ENCODE measurements around the gene TWIST1.

Gene TWIST1

DNA sequence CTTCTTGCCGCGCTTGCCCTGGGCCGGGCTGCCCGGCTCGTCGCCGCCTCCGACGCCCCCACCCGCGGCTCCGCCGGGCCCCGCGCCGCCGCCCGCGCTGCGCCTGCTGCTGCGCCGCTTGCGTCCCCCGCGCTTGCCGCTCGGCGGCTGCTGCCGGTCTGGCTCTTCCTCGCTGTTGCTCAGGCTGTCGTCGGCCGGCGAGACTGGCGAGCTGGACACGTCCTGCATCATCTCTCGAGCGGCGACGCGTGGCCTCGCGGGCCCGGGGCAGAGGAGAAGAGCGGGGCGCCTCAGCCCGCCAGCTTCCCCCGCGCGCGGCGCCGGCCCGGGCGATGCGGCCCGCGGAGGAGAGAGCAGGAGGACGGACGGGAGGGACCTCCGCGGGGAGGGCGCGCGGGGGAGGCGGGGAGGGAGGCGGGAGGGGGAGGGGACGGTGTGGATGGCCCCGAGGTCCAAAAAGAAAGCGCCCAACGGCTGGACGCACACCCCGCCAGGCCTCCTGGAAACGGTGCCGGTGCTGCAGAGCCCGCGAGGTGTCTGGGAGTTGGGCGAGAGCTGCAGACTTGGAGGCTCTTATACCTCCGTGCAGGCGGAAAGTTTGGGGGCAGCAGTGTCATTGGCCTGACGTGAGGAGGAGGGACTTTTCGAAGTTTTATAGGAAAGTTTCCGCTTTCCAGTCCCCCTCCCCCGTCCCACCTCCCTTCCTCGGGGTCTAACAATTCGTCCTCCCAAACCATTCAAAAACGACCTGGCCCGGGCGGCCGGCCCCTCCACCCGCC, at the start of gene TWIST1:
TSS of gene TWIST1 (minus strand) at position 546 of the 779 bp plus-strand sequence. CDS start at position 231, 315 bp downstream.
- DNase-seq, result no peak

- DNase-seq, result no peak
These were observed 44.2 kb upstream of the TWIST1 start for GRCh38 chr7:19161671-19162070.

GRCh38 chr7:19146699-19147098, 29.3 kb upstream of the TWIST1 start:
- DNase-seq, result no peak

- DNase-seq, result no peak
These were observed 28.1 kb upstream of the TWIST1 start for GRCh38 chr7:19145434-19146115.

DNA sequence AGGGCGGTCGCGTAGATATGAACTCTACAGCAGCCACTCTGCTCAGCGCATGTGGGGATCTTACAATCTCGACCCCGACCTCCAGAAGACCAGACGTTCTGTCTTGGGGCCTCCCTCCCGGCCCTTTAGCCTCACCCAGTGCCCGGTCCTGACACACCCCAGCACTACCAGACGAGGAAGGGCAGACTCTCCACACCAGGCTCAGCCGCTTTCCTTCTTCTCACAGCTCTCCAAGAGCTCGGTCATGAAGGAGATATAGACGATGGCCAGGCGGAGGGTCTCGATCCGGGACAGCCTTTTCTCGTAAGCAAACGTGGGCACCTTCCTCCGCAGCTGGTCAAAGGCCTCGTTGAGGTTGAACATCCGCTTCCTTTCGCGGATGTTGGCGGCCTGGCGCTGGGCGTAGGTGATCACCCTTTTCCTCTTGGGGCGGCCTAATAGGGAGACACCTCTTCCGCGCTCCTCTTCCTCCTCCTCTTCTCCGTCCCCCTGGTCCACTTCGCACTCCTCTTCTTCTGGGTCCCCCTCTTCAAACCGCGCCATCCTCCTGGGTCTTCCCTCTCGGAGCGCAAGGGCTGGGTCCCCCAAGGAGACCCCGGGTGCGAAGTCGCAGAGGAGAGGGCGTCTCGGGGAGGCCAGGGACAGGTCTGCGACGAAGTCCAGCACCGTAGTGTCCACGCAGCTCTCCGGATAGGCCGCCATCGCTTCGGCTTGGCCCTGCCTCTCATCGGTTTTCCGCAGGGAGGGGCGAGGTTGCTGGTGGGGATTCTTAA, 27.4 kb upstream of the TWIST1 start, which contains the start of gene FERD3L:
TSS of gene FERD3L (minus strand) at position 761 of the 773 bp plus-strand sequence. CDS start at position 702, 59 bp downstream.
- DNase-seq, result no peak

GRCh38 chr7:19143881-19144574, 26.6 kb upstream of the TWIST1 start:
- DNase-seq, result no peak

GRCh38 chr7:19139706-19140327, 22.4 kb upstream of the TWIST1 start:
- no peak for DNase-seq

DNA sequence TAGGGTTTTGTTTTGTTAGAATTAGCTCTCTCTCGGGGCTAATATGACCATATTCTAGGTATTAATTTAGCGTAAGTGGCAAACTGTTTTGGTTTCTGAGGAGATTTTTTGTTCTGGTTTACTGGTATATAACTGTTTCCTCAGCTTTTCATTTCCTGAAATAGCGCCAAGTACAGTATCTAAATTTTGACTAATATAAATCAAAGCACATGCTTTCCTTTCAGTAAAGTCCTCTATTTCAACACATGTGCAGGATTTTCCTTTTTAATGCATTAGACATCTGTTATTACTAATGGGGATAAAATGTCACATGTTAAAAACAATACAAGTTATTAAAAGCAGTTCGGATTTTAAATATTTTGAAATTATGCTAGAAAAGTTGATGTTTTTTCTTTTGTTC, 16.4 kb upstream of the TWIST1 start:
- no peak for DNase-seq

GRCh38 chr7:19133390-19133789, 16.0 kb upstream of the TWIST1 start:
- no peak for DNase-seq

- no peak for DNase-seq
These were observed 11.4 kb upstream of the TWIST1 start for GRCh38 chr7:19128856-19129255.

DNA sequence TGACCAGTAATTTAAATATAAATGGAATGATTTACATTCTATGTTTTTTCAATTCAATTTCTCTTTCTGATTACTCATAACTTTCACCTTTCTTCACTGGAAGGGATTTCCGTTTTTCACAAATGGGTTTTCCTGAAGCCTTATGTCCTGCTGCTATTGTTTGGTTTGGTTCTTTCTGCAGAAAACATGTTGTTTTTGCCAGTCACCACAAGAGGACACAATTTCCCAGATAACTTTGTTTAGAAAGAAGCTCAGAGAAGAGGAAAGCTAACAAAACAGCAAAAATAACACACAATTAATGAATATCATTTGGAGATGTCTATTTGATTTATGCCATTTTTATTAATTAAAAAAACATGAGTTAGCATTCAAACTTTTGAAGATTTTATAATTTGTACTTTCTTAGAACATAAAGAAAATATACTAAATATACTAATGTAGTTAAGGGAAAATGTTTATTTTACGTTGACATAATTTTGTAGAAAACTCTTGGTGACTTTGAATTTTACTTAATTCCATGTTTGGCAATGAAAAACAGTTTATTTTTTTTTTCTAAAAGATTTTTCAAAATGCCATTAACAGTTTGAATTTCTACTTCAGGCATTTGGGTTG, 4.6 kb upstream of the TWIST1 start:
- DNase-seq, result no peak

- DNase-seq, result no peak
These were observed 2.5 kb upstream of the TWIST1 start for GRCh38 chr7:19119870-19120486.

GRCh38 chr7:19119372-19119771, 1.9 kb upstream of the TWIST1 start:
- no peak for DNase-seq

- DNase-seq, result no peak
These were observed 1.4 kb upstream of the TWIST1 start for GRCh38 chr7:19118636-19119371.

- DNase-seq, result no peak
These were observed 603 bp upstream of the TWIST1 start for GRCh38 chr7:19117870-19118608.

DNA sequence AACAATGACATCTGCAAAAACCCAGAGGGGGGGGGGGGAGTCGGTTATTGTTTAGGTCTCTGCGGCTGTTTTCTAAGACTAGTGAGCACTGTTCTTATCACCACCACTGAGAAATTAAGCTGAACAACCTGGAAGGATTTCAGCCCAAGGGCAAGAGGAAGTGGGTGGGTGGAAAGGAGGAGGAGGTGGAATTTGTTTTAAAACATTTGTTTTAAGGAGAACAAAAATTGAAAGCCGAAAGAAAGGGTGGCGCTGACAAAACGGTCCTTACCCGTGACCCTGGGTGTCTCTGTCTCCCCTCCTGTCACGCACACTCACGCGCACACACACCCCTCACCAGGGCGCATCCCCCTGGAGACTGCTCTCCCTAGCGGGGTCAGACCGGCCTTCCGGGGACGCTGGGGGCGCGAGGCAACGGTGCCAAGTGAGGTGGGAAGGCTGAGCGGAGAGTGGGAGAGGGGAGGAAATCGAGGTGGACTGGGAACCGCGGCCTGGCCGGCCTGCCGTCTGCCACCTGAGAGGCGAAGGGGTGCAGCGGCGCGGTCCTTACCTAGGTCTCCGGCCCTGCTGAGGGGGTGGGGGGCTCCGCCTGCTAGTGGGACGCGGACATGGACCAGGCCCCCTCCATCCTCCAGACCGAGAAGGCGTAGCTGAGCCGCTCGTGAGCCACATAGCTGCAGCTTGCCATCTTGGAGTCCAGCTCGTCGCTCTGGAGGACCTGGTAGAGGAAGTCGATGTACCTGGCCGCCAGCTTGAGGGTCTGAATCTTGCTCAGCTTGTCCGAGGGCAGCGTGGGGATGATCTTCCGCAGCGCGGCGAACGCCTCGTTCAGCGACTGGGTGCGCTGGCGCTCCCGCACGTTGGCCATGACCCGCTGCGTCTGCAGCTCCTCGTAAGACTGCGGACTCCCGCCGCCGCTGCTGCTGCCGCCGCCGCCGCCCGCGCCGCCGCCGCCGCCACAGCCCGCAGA, 1.0 kb downstream of the TWIST1 start:
- no peak for DNase-seq

DNA sequence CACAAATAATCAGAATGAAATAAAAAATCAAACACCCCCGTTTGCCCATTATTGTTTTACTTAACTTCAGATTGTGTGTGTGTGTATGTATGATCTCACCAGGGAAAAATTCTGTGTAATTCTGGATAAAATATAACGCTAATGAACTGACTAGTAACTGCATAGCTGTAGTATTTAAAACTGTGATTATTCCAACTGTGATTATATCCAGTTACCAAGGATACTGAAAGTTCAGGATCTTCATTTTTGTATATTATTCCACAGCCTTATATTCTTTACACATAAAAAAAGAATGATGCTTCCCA, 2.9 kb downstream of the TWIST1 start:
- no peak for DNase-seq

GRCh38 chr7:19113855-19114550, 3.4 kb downstream of the TWIST1 start:
- no peak for DNase-seq
